H9 (cell line): ENCODE results near the gene PCDHGA8. TPM values are rescaled to one million over a fixed set of nuclear protein-coding genes. Genes with fewer than 3 reads are reported as not detected.

Source experiments
- DNase-seq: peaks from one replicate; pipeline ENCODE4 v3.0.0-alpha.2; 2017
- H2AFZ ChIP-seq: one replicate; pipeline ENCODE4 v1.6.1; 2013; ENCODE audit warnings: mild to moderate bottlenecking, low read length, control low read depth, moderate library complexity
- H2AK5ac ChIP-seq: 2 replicates; pipeline ENCODE4 v1.6.1; 2013; ENCODE audit warnings: low read length, control low read depth, mixed read lengths; ENCODE audit not compliant: insufficient read length
- H2BK120ac ChIP-seq: one replicate; pipeline ENCODE4 v1.6.1; 2013; ENCODE audit warnings: low read depth, mild to moderate bottlenecking, low read length, control low read depth, inconsistent platforms; ENCODE audit not compliant: poor library complexity, severe bottlenecking
- H2BK12ac ChIP-seq: 2 replicates; pipeline ENCODE4 v1.6.1; 2013; ENCODE audit warnings: low read length, control low read depth, mixed read lengths, low read depth; ENCODE audit not compliant: insufficient read length
- H2BK15ac ChIP-seq: 2 replicates; pipeline ENCODE4 v1.6.1; 2013; ENCODE audit warnings: low read depth, low read length, control low read depth
- H2BK20ac ChIP-seq: one replicate; pipeline ENCODE4 v1.6.1; 2013; ENCODE audit warnings: low read depth, mild to moderate bottlenecking, low read length, control low read depth, inconsistent platforms; ENCODE audit not compliant: poor library complexity, severe bottlenecking
- H2BK5ac ChIP-seq: 2 replicates; pipeline ENCODE4 v1.6.1; 2013; ENCODE audit warnings: low read length, control low read depth, mixed read lengths; ENCODE audit not compliant: insufficient read length
- H3K14ac ChIP-seq: 2 replicates; pipeline ENCODE4 v1.6.1; 2013; ENCODE audit warnings: low read length, control low read depth; ENCODE audit not compliant: insufficient read depth
- H3K18ac ChIP-seq: 2 replicates; pipeline ENCODE4 v1.6.1; 2013; ENCODE audit warnings: low read depth, mild to moderate bottlenecking, mixed read lengths, low read length, control low read depth; ENCODE audit not compliant: insufficient read length
- H3K23ac ChIP-seq: 2 replicates; pipeline ENCODE4 v1.6.1; 2013; ENCODE audit warnings: low read length, control low read depth, mixed read lengths, low read depth; ENCODE audit not compliant: insufficient read length
- H3K23me2 ChIP-seq: 2 replicates; pipeline ENCODE4 v1.6.1; 2013; ENCODE audit warnings: low read depth, mild to moderate bottlenecking, mixed read lengths, low read length, control low read depth; ENCODE audit not compliant: insufficient read length, poor library complexity, severe bottlenecking
- H3K27ac ChIP-seq: 2 replicates; pipeline ENCODE4 v1.5.1; 2013; ENCODE audit warnings: low read length, control low read depth, mixed read lengths, low read depth; ENCODE audit not compliant: insufficient read length
- H3K27me3 ChIP-seq: 2 replicates; pipeline ENCODE4 v1.6.1; 2013; ENCODE audit warnings: low read length, control low read depth, inconsistent platforms; ENCODE audit not compliant: insufficient read depth
- H3K4ac ChIP-seq: 2 replicates; pipeline ENCODE4 v1.6.1; 2013; ENCODE audit warnings: low read depth, mild to moderate bottlenecking, control low read depth, inconsistent platforms, low read length, moderate library complexity
- H3K4me1 ChIP-seq: 2 replicates; pipeline ENCODE4 v1.6.1; 2013; ENCODE audit warnings: low read length, control low read depth, inconsistent platforms; ENCODE audit not compliant: insufficient read depth
- H3K4me2 ChIP-seq: 2 replicates; pipeline ENCODE4 v1.6.1; 2013; ENCODE audit warnings: low read length, control low read depth, mixed read lengths; ENCODE audit not compliant: insufficient read length, insufficient read depth
- H3K56ac ChIP-seq: 2 replicates; pipeline ENCODE4 v1.6.1; 2013; ENCODE audit warnings: low read depth, mild to moderate bottlenecking, mixed read lengths, low read length, control low read depth; ENCODE audit not compliant: insufficient read length
- H3K79me1 ChIP-seq: 2 replicates; pipeline ENCODE4 v1.6.1; 2013; ENCODE audit warnings: low read depth, mild to moderate bottlenecking, moderate library complexity, low read length, control low read depth, inconsistent platforms; ENCODE audit not compliant: insufficient read depth, poor library complexity, severe bottlenecking
- H3K79me2 ChIP-seq: 2 replicates; pipeline ENCODE4 v1.6.1; 2013; ENCODE audit warnings: low read length, control low read depth, inconsistent platforms; ENCODE audit not compliant: insufficient read depth
- H3K9ac ChIP-seq: 2 replicates; pipeline ENCODE4 v1.6.1; 2013; ENCODE audit warnings: low read length, control low read depth, mixed read lengths; ENCODE audit not compliant: insufficient read length; ENCODE audit errors: extremely low read depth
- H3K9me3 ChIP-seq: one replicate; pipeline ENCODE4 v1.6.1; 2013; ENCODE audit warnings: low read depth, low read length, inconsistent platforms; ENCODE audit not compliant: control insufficient read depth
- H3T11ph ChIP-seq: one replicate; pipeline ENCODE4 v1.6.1; 2013; ENCODE audit warnings: mild to moderate bottlenecking, low read length, control low read depth, inconsistent platforms
- H4K20me1 ChIP-seq: one replicate; pipeline ENCODE4 v1.6.1; 2013; ENCODE audit not compliant: control insufficient read depth, insufficient read length, insufficient read depth
- H4K5ac ChIP-seq: 2 replicates; pipeline ENCODE4 v1.6.1; 2013; ENCODE audit warnings: low read depth, mild to moderate bottlenecking, mixed read lengths, low read length, control low read depth; ENCODE audit not compliant: insufficient read length
- H4K8ac ChIP-seq: replicated peaks from 2 replicates; pipeline ENCODE4 v1.6.1; 2013; ENCODE audit warnings: low read length, control low read depth, mixed read lengths, low read depth; ENCODE audit not compliant: insufficient read length
- H4K91ac ChIP-seq: 2 replicates; pipeline ENCODE4 v1.6.1; 2013; ENCODE audit warnings: low read depth, mild to moderate bottlenecking, moderate library complexity, mixed read lengths, low read length, control low read depth; ENCODE audit not compliant: insufficient read length
- H3K27ac Mint-ChIP-seq, 3 experiments: 2 replicates in 2 of 3; 3 replicates in 1 of 3; pipeline ENCODE4 v1.8.0; 2020 to 2021; ENCODE audit warnings: mixed read lengths in 3 of 3, mild to moderate bottlenecking in 1 of 3, moderate library complexity in 1 of 3
- H3K27me3 Mint-ChIP-seq: 2 replicates; pipeline ENCODE4 v1.8.0; 2021; ENCODE audit warnings: low read depth, mild to moderate bottlenecking, moderate library complexity, mixed read lengths
- H3K36me3 Mint-ChIP-seq, 3 experiments: 2 replicates in 2 of 3; 3 replicates in 1 of 3; pipeline ENCODE4 v1.8.0; 2020 to 2021; ENCODE audit warnings: low read depth in 3 of 3, mixed read lengths in 3 of 3; ENCODE audit not compliant: insufficient read depth in 1 of 3
- H3K4me1 Mint-ChIP-seq, 2 experiments: 2 replicates each; pipeline ENCODE4 v1.8.0; 2020; ENCODE audit warnings: mixed read lengths in 2 of 2
- H3K4me3 Mint-ChIP-seq, 2 experiments: 2 replicates in 1 of 2; 3 replicates in 1 of 2; pipeline ENCODE4 v1.8.0; 2020 to 2021; ENCODE audit warnings: mild to moderate bottlenecking in 2 of 2, mixed read lengths in 2 of 2, moderate library complexity in 1 of 2
- H3K9me3 Mint-ChIP-seq, 2 experiments: 2 replicates in 1 of 2; 3 replicates in 1 of 2; pipeline ENCODE4 v1.8.0; 2020; ENCODE audit warnings: mild to moderate bottlenecking in 2 of 2, mixed read lengths in 2 of 2, moderate library complexity in 1 of 2
- WGBS: extraction: QIAGEN DNeasy Blood & Tissue Kit; methylation state at CpG from one replicate; pipeline ENCODE4 v1.1.7; 2013; ENCODE audit warnings: missing lambda C conversion rate, low lambda C conversion rate, mixed read lengths; ENCODE audit not compliant: insufficient read length; ENCODE audit errors: extremely low coverage; 5-methylcytosine and 5-hydroxymethylcytosine counted together
- total RNA-seq: library from RNA; stranded (reverse); gene quantifications from 2 replicates; pipeline ENCODE4 v1.2.1, GENCODE V29; 2021
- TF ChIP-seq, protein P1 (sequence below): fragments of 200-600 bp; sonication (generic); conservative IDR thresholded peaks from 3 replicates; pipeline ENCODE4 v1.8.0; 2021; ENCODE audit warnings: antibody characterized with exemption, mild to moderate bottlenecking

Gene PCDHGA8
- total RNA-seq, 1 experiment from 2014 or later = 0.90 TPM

DNA sequence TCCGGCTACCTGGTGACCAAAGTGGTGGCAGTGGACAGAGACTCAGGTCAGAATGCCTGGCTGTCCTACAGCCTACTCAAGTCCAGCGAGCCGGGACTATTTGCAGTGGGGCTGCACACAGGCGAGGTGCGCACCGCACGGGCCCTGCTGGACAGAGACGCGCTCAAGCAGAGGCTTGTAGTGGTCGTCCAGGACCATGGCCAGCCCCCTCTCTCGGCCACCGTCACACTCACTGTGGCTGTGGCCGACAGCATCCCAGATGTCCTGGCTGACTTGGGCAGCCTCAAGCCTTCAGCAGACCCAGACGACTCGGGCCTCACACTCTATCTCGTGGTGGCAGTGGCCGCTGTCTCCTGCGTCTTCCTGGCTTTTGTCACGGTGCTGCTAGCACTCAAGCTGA is 35.5 kb upstream of the PCDHGA8 start:
- H3K9ac ChIP-seq = no peak overlapping the region
- no peak overlapping the region for H3K18ac ChIP-seq
- peaks cover 61 to 64% of the 10 kb centered on the region in 2 experiments for H3K9me3 Mint-ChIP-seq
- no peak for DNase-seq
- no peaks in the 10 kb centered on the region for H3K27me3 ChIP-seq
- no peak overlapping the region for H2BK15ac ChIP-seq
- no peak overlapping the region for H2AK5ac ChIP-seq
- H3K4me1 Mint-ChIP-seq = peaks cover 2 to 3% of the 10 kb centered on the region in 2 experiments; a peak in 2 of 4 replicates
- H3K23ac ChIP-seq = no peak overlapping the region
- H3T11ph ChIP-seq = no peak overlapping the region
- no CpG with 5 or more reads among the region's 19 CpGs for WGBS
- H2AFZ ChIP-seq = no peak overlapping the region
- H3K4ac ChIP-seq = no peak overlapping the region
- H4K5ac ChIP-seq = no peak overlapping the region
- H3K4me3 Mint-ChIP-seq = no peak overlapping the region
- H4K91ac ChIP-seq = no peak overlapping the region
- no peak overlapping the region for H3K27ac ChIP-seq
- H3K36me3 Mint-ChIP-seq = peaks cover 29 to 68% (median 50%) of the 10 kb centered on the region in 3 experiments
- no peaks in the 10 kb centered on the region for H3K79me2 ChIP-seq
- H3K27me3 Mint-ChIP-seq = peaks cover 3% of the 10 kb centered on the region
- H3K79me1 ChIP-seq = no peaks in the 10 kb centered on the region
- no peaks in the 10 kb centered on the region for H3K23me2 ChIP-seq
- H2BK20ac ChIP-seq = no peak overlapping the region
- no peak overlapping the region for H3K4me2 ChIP-seq
- no peak overlapping the region for H3K14ac ChIP-seq
- H3K9me3 ChIP-seq = peaks cover 29% of the 10 kb centered on the region
- no peak overlapping the region for H2BK12ac ChIP-seq
- TF ChIP-seq, protein P1, sequence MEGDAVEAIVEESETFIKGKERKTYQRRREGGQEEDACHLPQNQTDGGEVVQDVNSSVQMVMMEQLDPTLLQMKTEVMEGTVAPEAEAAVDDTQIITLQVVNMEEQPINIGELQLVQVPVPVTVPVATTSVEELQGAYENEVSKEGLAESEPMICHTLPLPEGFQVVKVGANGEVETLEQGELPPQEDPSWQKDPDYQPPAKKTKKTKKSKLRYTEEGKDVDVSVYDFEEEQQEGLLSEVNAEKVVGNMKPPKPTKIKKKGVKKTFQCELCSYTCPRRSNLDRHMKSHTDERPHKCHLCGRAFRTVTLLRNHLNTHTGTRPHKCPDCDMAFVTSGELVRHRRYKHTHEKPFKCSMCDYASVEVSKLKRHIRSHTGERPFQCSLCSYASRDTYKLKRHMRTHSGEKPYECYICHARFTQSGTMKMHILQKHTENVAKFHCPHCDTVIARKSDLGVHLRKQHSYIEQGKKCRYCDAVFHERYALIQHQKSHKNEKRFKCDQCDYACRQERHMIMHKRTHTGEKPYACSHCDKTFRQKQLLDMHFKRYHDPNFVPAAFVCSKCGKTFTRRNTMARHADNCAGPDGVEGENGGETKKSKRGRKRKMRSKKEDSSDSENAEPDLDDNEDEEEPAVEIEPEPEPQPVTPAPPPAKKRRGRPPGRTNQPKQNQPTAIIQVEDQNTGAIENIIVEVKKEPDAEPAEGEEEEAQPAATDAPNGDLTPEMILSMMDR = no peak
- H3K27ac Mint-ChIP-seq = no peak overlapping the region
- H2BK120ac ChIP-seq = no peak overlapping the region
- H4K8ac ChIP-seq = no peak overlapping the region
- no peaks in the 10 kb centered on the region for H4K20me1 ChIP-seq
- H3K56ac ChIP-seq = no peak overlapping the region
- H3K4me1 ChIP-seq = no peaks in the 10 kb centered on the region
- H2BK5ac ChIP-seq = no peak overlapping the region
